ENCODE measurements around the gene FAM209A.

DNA sequence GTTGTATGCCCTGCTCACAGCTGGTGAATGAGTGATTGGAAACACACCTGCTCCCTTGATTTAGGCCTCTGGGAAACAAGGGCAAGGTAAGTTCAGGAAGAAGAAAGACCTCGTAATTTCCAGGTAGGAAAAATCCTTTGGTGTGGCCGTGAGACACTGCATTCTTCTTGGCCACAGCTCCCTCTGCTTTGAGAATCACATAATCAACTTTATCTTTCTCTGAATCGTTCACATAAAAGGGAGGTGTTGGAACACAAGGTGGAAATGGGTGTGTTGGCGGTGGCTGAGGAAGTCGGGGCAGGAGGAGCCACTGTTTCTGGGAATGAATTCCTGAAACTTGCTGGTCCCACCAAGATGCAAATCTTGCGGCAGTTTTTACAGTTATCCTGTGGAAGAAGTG, 34.4 kb downstream of the FAM209A start:
- TF ChIP-seq, protein P1, sequence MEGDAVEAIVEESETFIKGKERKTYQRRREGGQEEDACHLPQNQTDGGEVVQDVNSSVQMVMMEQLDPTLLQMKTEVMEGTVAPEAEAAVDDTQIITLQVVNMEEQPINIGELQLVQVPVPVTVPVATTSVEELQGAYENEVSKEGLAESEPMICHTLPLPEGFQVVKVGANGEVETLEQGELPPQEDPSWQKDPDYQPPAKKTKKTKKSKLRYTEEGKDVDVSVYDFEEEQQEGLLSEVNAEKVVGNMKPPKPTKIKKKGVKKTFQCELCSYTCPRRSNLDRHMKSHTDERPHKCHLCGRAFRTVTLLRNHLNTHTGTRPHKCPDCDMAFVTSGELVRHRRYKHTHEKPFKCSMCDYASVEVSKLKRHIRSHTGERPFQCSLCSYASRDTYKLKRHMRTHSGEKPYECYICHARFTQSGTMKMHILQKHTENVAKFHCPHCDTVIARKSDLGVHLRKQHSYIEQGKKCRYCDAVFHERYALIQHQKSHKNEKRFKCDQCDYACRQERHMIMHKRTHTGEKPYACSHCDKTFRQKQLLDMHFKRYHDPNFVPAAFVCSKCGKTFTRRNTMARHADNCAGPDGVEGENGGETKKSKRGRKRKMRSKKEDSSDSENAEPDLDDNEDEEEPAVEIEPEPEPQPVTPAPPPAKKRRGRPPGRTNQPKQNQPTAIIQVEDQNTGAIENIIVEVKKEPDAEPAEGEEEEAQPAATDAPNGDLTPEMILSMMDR (conservative IDR thresholded peaks at IDR 0.05): no peak
- TF ChIP-seq ZFX (IDR thresholded peaks at IDR 0.05): no peak

All from C4-2B (cell line).